HL-60 (cell line): Measurements from ENCODE around the gene CACNA1C.

Experiments
- DNase-seq, 2 experiments: peaks; one replicate each; pipeline ENCODE4 v3.0.0-alpha.2; 2010 to 2020; ENCODE audit warnings: low read depth in 1 of 2, low spot score in 1 of 2
- H3K27ac ChIP-seq: fragments of 250-450 bp; sonication (Bioruptor Pico); replicated peaks from 2 replicates; pipeline ENCODE4 v1.5.1; 2020; ENCODE audit warnings: mild to moderate bottlenecking, moderate library complexity
- H3K27me3 ChIP-seq: fragments of 250-450 bp; sonication (Bioruptor Pico); 2 replicates; pipeline ENCODE4 v1.5.1; 2021; ENCODE audit warnings: mild to moderate bottlenecking, moderate library complexity; ENCODE audit not compliant: insufficient read depth, poor library complexity, severe bottlenecking
- H3K4me3 ChIP-seq: replicated peaks from 2 replicates; pipeline ENCODE4 v1.5.1; 2011; ENCODE audit warnings: mild to moderate bottlenecking, control low read depth, low read length; ENCODE audit not compliant: insufficient read depth
- CTCF ChIP-seq: IDR thresholded peaks from one replicate; pipeline ENCODE4 v1.5.1; 2011; ENCODE audit warnings: low read length, control low read depth, inconsistent platforms; ENCODE audit not compliant: insufficient read depth
- GABPA ChIP-seq: IDR thresholded peaks from 2 replicates; pipeline ENCODE4 v1.6.1; 2012; ENCODE audit warnings: low read depth
- POLR2AphosphoS5 ChIP-seq: IDR thresholded peaks from 2 replicates; pipeline ENCODE4 v1.6.1; 2012; ENCODE audit warnings: low read depth
- REST ChIP-seq: IDR thresholded peaks from 2 replicates; pipeline ENCODE4 v1.6.1; 2012; ENCODE audit warnings: low read depth; ENCODE audit not compliant: insufficient replicate concordance
- SPI1 ChIP-seq: IDR thresholded peaks from 2 replicates; pipeline ENCODE4 v1.6.1; 2012; ENCODE audit warnings: low read depth, mild to moderate bottlenecking, borderline replicate concordance

The CACNA1C gene

GRCh38 chr12:2443776-2444175, 391.0 kb downstream of the CACNA1C start:
- no peak overlapping the region for H3K27ac ChIP-seq
- no peaks in the 10 kb centered on the region for H3K27me3 ChIP-seq
- no peak overlapping the region for H3K4me3 ChIP-seq
- TF ChIP-seq GABPA (no peak), POLR2AphosphoS5 (no peak), CTCF (no peak), SPI1 (no peak), REST (no peak)
- no peak for DNase-seq

GRCh38 chr12:2445968-2446367, 393.2 kb downstream of the CACNA1C start:
- TF ChIP-seq SPI1 (no peak), CTCF (no peak), REST (no peak), POLR2AphosphoS5 (no peak), GABPA (no peak)
- DNase-seq = no peak
- Histone ChIP-seq H3K4me3 (no peak overlapping the region), H3K27ac (no peak overlapping the region), H3K27me3 (no peaks in the 10 kb centered on the region)

- Histone ChIP-seq H3K27me3 (no peaks in the 10 kb centered on the region), H3K4me3 (no peak overlapping the region), H3K27ac (no peak overlapping the region)
- no peak for TF ChIP-seq SPI1
- DNase-seq = no peak
Measured at GRCh38 chr12:2447861-2448260, 395.1 kb downstream of the CACNA1C start.

- Histone ChIP-seq H3K27me3 (no peaks in the 10 kb centered on the region), H3K4me3 (no peak overlapping the region), H3K27ac (no peak overlapping the region)
- TF ChIP-seq GABPA = no peak
- no peak for TF ChIP-seq SPI1
- DNase-seq = no peak
Measured at GRCh38 chr12:2449586-2449985, 396.8 kb downstream of the CACNA1C start.

- TF ChIP-seq CTCF (no peak), SPI1 (no peak), REST (no peak), POLR2AphosphoS5 (no peak), GABPA (no peak)
- H3K27ac ChIP-seq = no peak overlapping the region
Measured at GRCh38 chr12:2450553-2450952, 397.8 kb downstream of the CACNA1C start.

More at GRCh38 chr12:2450553-2450952, 397.8 kb downstream of the CACNA1C start:
- H3K4me3 ChIP-seq = no peak overlapping the region
- H3K27me3 ChIP-seq = no peaks in the 10 kb centered on the region
- DNase-seq = no peak
